Measurements from ENCODE around the gene GLIPR1L2. TPM values are rescaled to one million over a fixed set of nuclear protein-coding genes. Genes with fewer than 3 reads are reported as not detected.

The GLIPR1L2 gene
- total and polyA plus RNA-seq, 2 of the 8 experiments (the other 6 are each of a cell fraction or from before 2014, with no cell fraction given) = 0.09 TPM; not detected in 1

DNA sequence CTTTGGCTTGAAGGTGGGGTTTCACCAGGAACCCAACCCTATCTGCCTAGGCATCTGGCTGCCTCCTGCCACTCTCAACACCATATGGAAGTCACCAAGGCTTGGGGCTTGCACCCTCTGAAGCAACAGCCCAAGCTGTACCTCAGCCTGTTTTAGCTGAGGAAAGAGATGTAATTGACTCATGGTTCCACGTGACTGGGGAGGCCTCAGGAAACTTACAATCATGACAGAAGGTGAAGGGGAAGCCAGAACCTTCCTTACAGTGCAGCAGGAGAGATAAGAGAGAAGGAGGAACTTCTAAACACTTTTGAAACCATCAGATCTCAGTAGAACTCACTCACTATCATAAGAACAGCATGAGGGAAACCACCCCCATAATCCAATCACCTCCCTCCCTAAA lies 29.5 kb upstream of the GLIPR1L2 start:
- ChIA-PET POLR2A (ENCODE audit: partially characterized antibody) (no interaction called here), CTCF (ENCODE audit: partially characterized antibody) (interaction anchor here (1.1 kb wide), 1 partner anchor 94 kb away, joined by 3 read pairs; no protein-coding TSS in a partner anchor)
- H3K23ac ChIP-seq (ENCODE audit: insufficient read length) = no peak overlapping the region
- H2AK5ac ChIP-seq (ENCODE audit: low read depth, low read length) = no peak overlapping the region
- no peak overlapping the region for H3K18ac ChIP-seq (ENCODE audit: extremely low read depth, low read length)
- DNase-seq (ENCODE audit: low read depth in 1 of 2, low spot score in 2 of 2) = no peak
- H3K4me3 ChIP-seq (ENCODE audit: extremely low read depth in 1 of 4, insufficient read depth in 2 of 4, low read depth in 3 of 4, low read length in 4 of 4) = no peak overlapping the region
- H3K4ac ChIP-seq (replicated peaks; ENCODE audit: insufficient read length, low read depth, low read length) = no peak overlapping the region
- H3K9me3 ChIP-seq (ENCODE audit: insufficient read depth in 2 of 2, low read depth in 1 of 2, low read length in 1 of 2) = 0 out of 4 replicates have a peak, but pooled peaks cover 0 to 5% of the 10 kb centered on the region in 2 experiments
- no peak overlapping the region for H3K27ac ChIP-seq (ENCODE audit: low read depth, low read length)
- H2BK15ac ChIP-seq (ENCODE audit: low read length) = no peak overlapping the region
- H3K14ac ChIP-seq (ENCODE audit: insufficient read length) = no peak overlapping the region
- no peaks in the 10 kb centered on the region for H3K27me3 ChIP-seq (replicated peaks in 1 of 4; ENCODE audit: control insufficient read depth in 3 of 4, extremely low read depth in 1 of 4, insufficient read depth in 3 of 4, low read length in 3 of 4)
- no peaks in the 10 kb centered on the region for H3K79me1 ChIP-seq (ENCODE audit: low read depth, low read length)
- peaks cover 0 to 9% (median 3%) of the 10 kb centered on the region in 4 experiments; a peak in 2 of 7 replicates for H3K4me1 ChIP-seq (replicated peaks in 1 of 4; ENCODE audit: control insufficient read depth in 3 of 4, insufficient read depth in 4 of 4, low read length in 3 of 4)
- no peaks in the 10 kb centered on the region for H4K20me1 ChIP-seq (replicated peaks in 1 of 2; ENCODE audit: control insufficient read depth in 1 of 2, insufficient read depth in 2 of 2, low read length in 2 of 2)
- H4K91ac ChIP-seq (replicated peaks; ENCODE audit: insufficient read length, low read length) = no peak overlapping the region
- no peak overlapping the region for H2BK5ac ChIP-seq (ENCODE audit: low read depth, low read length)
- H3K4me2 ChIP-seq (ENCODE audit: insufficient read depth in 1 of 2, low read depth in 2 of 2, low read length in 2 of 2) = no peak overlapping the region
- no peak overlapping the region for H2BK12ac ChIP-seq (ENCODE audit: low read depth, low read length)
- no peak overlapping the region for H2BK20ac ChIP-seq (ENCODE audit: low read length)
- H3K23me2 ChIP-seq (ENCODE audit: low read depth, low read length) = no peaks in the 10 kb centered on the region
- no peak overlapping the region for H3K9ac ChIP-seq (replicated peaks in 1 of 4; ENCODE audit: extremely low read depth in 1 of 4, low read depth in 3 of 4, low read length in 3 of 4)
- no peak overlapping the region for H4K5ac ChIP-seq (ENCODE audit: insufficient read length, low read depth, low read length)
- no peaks in the 10 kb centered on the region; a peak in 1 of 8 replicates for H3K36me3 ChIP-seq (ENCODE audit: control insufficient read depth in 2 of 4, insufficient read depth in 4 of 4, low read length in 3 of 4)
- no peak for FAIRE-seq
- no peak overlapping the region for H3K56ac ChIP-seq (replicated peaks; ENCODE audit: insufficient read length, low read depth, low read length)
- no peak overlapping the region for H2BK120ac ChIP-seq (replicated peaks; ENCODE audit: low read depth, low read length)
- H2AFZ ChIP-seq (ENCODE audit: low read length) = no peak overlapping the region
- WGBS, 2 experiments (ENCODE audit: extremely low coverage in 1 of 2, insufficient coverage in 1 of 2, insufficient read length in 1 of 2, insufficient replicate concordance in 2 of 2, low coverage in 1 of 2, low lambda C conversion rate in 2 of 2, missing lambda C conversion rate in 1 of 2) = 93% methylated on average over 1 of the region's 1 CpG; no CpG with 5 or more reads in 1 of the 2 experiments
- TF ChIP-seq KDM4A (IDR thresholded peaks at IDR 0.05; ENCODE audit: low read depth, low read length, severe bottlenecking) (no peak), SRF (IDR thresholded peaks at IDR 0.05; ENCODE audit: low read depth, low read length) (no peak), BCL11A (IDR thresholded peaks at IDR 0.05; ENCODE audit: low read depth in 2 of 2, low read length in 2 of 2) (no peak), RNF2 (IDR thresholded peaks at IDR 0.05; ENCODE audit: borderline replicate concordance, low read depth, low read length, missing control alignments, poor library complexity, severe bottlenecking) (no peak), HDAC6 (IDR thresholded peaks at IDR 0.05; ENCODE audit: low read depth, low read length) (no peak), CHD2 (IDR thresholded peaks at IDR 0.05; ENCODE audit: low read length) (no peak), SUZ12 (IDR thresholded peaks at IDR 0.05; ENCODE audit: low read length) (no peak), EZH2 (IDR thresholded peaks at IDR 0.05; ENCODE audit: low read depth, low read length, severe bottlenecking) (no peak)
- TF ChIP-seq, protein P1, sequence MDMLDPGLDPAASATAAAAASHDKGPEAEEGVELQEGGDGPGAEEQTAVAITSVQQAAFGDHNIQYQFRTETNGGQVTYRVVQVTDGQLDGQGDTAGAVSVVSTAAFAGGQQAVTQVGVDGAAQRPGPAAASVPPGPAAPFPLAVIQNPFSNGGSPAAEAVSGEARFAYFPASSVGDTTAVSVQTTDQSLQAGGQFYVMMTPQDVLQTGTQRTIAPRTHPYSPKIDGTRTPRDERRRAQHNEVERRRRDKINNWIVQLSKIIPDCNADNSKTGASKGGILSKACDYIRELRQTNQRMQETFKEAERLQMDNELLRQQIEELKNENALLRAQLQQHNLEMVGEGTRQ (IDR thresholded peaks at IDR 0.05; ENCODE audit: low read length) = no peak
- H3K79me2 ChIP-seq (ENCODE audit: control insufficient read depth in 1 of 2, insufficient read depth in 2 of 2, low read length in 2 of 2) = no peaks in the 10 kb centered on the region
- no peak overlapping the region for H4K8ac ChIP-seq (ENCODE audit: extremely low read depth, insufficient read depth, low read length)

Measured in H1 (cell line).